ENCODE measurements around the gene WWTR1.

The WWTR1 gene

DNA sequence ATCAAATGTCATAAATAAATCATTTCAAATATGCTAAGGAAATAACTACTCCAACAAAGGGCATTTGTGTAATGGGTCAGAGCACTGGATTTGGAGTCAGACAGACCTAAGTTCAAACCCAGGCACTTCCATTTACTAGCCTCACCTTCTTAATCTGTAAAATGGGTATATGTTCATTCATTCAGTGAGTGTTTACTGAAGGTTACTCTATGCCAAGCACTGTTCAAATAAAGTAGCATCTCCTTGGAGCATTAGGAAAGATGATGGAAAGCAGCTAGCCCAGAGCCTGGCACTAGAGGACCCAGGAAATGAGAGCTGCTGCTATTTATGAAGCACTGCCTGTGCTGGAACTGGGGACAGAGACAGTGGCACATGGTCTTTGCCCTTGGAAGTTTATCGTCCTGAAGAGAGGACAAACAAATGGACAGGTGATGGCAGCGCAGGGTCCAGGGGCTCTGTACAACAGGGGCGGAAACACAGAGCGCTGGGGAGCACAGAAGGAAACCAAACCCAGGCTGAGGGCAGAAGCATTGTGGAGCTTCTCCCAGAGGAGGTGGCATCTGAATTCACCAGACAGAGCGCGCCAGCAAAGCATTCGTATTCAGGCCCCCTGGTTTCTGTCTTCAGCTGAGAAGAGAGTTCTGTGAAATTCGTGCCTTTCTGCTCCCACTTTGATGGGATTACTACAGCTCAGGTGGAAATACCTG, 164.4 kb downstream of the WWTR1 start:
- Mint-ChIP-seq H3K4me3 (no peak overlapping the region), H3K27me3 (ENCODE audit: low read depth) (peaks cover 35% of the 10 kb centered on the region), H3K4me1 (ENCODE audit: low read depth) (no peaks in the 10 kb centered on the region), H3K9me3 (no peaks in the 10 kb centered on the region), H3K27ac (no peak overlapping the region), H3K36me3 (ENCODE audit: low read depth) (no peaks in the 10 kb centered on the region)

DNA sequence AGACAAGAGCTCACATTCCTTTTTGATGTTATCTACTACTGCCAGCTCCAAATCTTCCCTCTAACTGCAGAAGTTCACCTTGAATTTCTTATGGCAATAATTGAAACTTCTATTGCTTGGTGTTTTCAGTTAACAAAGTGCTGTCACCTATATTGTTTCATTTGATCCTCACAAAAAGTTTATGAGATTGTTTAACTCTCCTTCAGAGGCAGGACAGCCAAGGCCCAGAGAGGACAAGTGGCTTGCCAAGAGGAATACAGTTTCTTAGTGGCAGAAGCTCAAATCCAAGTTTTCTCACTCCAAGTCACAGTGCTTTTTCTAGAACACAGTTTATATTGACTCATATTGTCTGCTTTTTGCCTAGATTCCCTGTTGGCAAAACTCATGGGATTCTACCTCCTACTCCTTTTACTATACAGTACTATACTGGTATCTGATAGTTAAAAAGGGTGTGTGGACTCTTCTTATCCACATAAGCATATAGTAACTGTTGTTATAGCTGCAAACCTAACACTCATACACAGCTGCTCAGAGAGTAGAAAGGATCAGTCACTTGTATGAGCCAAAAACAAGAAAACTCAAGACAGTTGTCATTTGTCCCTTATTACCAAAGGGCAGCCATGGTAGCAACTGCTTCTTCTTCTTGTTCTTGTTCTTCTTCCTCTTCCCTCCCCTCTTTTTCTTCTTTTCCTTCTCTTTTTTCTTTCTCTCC, 167.4 kb downstream of the WWTR1 start:
- no peaks in the 10 kb centered on the region for H3K9me3 Mint-ChIP-seq
- peaks cover 44% of the 10 kb centered on the region for H3K27me3 Mint-ChIP-seq (ENCODE audit: low read depth)
- no peak overlapping the region for H3K27ac Mint-ChIP-seq
- no peaks in the 10 kb centered on the region for H3K4me1 Mint-ChIP-seq (ENCODE audit: low read depth)
- H3K36me3 Mint-ChIP-seq (ENCODE audit: low read depth) = no peaks in the 10 kb centered on the region
- no peak overlapping the region for H3K4me3 Mint-ChIP-seq

DNA sequence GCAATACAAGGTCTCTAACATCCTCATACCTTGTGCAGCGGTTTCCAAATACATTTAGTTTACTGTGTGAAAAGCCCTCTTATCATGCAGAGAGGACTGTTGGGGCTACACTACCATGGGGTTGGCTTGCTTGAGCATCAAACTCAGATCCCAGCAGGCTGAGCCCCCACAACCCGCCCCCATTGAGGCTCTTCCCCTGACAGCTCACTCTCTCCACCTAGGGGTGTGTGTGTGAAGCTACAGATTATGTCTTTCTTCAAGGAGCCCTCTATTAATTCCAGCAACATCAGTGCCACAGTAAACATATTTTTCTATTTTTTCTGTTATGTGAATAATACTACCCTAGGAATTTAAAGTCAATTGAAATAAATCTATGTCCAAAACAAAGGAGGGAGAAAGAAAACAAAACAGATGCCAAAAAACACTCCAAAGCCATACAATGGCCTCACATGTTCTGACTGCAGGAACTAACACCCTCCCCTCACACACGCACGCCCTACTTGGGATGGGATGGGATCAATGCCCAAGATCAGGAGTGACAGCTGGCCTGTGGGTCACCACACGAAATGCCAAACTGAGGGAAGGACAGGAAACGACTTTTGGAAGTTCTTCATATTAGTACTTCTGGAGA, 168.7 kb downstream of the WWTR1 start:
- H3K36me3 Mint-ChIP-seq (ENCODE audit: low read depth) = no peaks in the 10 kb centered on the region
- H3K27ac Mint-ChIP-seq = no peak overlapping the region
- H3K27me3 Mint-ChIP-seq (ENCODE audit: low read depth) = peaks cover 40% of the 10 kb centered on the region
- H3K9me3 Mint-ChIP-seq = no peaks in the 10 kb centered on the region
- H3K4me3 Mint-ChIP-seq = no peak overlapping the region
- no peaks in the 10 kb centered on the region for H3K4me1 Mint-ChIP-seq (ENCODE audit: low read depth)

DNA sequence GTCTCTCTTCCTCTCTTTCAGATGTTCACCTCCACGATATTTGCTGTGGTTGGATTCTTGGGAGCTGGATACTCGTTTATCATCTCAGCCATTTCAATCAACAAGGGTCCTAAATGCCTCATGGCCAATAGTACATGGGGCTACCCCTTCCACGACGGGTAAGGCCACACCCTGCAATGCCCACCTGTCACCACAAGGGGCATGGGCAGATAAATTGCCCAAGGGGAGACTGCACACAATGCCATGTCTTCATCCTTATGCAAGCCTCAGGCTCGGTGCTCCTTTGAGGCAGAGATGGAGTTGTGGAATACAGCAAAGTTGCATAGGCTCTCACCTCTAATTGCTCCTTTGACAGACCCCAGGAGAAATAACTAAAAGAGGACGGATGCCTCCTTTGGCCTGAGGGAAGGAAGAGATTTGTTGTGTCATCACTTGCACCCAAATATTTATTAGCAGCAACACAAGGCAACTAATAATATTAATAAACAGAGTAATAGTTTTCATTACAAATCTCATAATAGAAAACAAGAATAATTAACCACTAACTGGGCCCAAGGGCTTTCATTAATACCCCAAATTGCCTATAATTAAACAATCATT, 170.1 kb downstream of the WWTR1 start:
- H3K27me3 Mint-ChIP-seq (ENCODE audit: low read depth) = peaks cover 36% of the 10 kb centered on the region
- no peaks in the 10 kb centered on the region for H3K36me3 Mint-ChIP-seq (ENCODE audit: low read depth)
- no peaks in the 10 kb centered on the region for H3K4me1 Mint-ChIP-seq (ENCODE audit: low read depth)
- H3K4me3 Mint-ChIP-seq = no peak overlapping the region
- H3K27ac Mint-ChIP-seq = no peak overlapping the region
- H3K9me3 Mint-ChIP-seq = no peaks in the 10 kb centered on the region

DNA sequence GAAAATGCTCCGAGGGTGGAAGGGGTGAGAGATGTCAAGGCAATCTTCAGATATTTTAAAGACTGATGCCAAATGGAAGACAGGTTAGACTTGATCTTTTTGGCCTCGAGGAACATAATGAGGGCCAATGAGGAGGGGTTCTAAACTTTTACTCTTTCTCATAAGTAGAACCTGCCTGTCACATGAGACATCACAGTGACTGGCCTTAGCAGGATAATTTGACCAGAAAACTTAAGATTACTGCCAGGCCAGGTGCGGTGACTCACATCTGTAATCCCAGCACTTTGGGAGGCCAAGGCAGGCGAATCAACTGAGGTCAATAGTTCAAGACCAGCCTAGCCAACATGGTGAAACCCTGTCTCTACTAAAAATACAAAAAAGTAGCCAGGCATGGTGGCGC, 171.1 kb downstream of the WWTR1 start:
- no peak overlapping the region for H3K27ac Mint-ChIP-seq
- no peaks in the 10 kb centered on the region for H3K9me3 Mint-ChIP-seq
- no peak overlapping the region for H3K4me3 Mint-ChIP-seq
- peaks cover 29% of the 10 kb centered on the region for H3K27me3 Mint-ChIP-seq (ENCODE audit: low read depth)
- H3K4me1 Mint-ChIP-seq (ENCODE audit: low read depth) = no peaks in the 10 kb centered on the region
- H3K36me3 Mint-ChIP-seq (ENCODE audit: low read depth) = no peaks in the 10 kb centered on the region

DNA sequence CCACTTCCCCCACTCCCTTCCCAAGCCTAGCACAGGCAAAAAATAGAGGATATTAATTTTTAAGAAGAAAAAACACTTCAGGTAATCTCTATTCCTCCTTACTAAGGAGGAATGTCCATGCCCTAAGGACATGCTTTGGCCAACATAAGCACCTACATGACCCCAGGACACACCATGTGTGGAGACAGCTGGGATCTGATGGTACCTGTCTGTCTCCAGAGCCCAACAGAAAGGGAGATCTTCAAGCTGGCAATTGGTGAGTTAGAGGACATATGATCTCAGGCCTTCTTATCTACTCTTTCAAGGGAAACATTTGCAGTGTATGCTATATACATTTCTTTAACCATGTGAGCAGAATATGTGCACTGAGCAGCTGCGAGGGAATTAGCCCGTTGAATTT, 176.3 kb downstream of the WWTR1 start:
- Mint-ChIP-seq H3K4me3 (no peak overlapping the region), H3K9me3 (no peaks in the 10 kb centered on the region), H3K36me3 (ENCODE audit: low read depth) (no peaks in the 10 kb centered on the region), H3K27ac (no peak overlapping the region), H3K4me1 (ENCODE audit: low read depth) (no peaks in the 10 kb centered on the region), H3K27me3 (ENCODE audit: low read depth) (peaks cover 3% of the 10 kb centered on the region)

DNA sequence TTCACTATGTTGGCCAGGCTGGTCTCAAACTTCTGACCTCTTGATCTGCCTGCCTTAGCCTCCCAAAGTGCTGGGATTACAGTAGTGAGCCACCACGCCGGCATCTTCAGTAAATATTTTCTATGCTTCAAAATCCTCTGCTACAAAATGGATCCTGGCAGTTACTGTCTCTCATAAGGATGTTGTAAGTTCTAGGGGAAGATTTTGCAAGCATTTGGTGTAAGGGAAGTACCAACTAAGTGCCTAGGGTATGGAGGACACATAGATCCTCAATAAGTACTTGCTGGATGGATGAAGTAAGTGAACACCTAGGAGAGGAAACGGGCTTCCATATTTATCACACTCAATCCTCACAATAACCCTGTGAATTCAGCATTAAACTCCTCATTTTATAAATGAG, 176.8 kb downstream of the WWTR1 start:
- Mint-ChIP-seq H3K27me3 (ENCODE audit: low read depth) (peaks cover 3% of the 10 kb centered on the region), H3K4me1 (ENCODE audit: low read depth) (no peaks in the 10 kb centered on the region), H3K27ac (no peak overlapping the region), H3K9me3 (no peaks in the 10 kb centered on the region), H3K36me3 (ENCODE audit: low read depth) (no peaks in the 10 kb centered on the region), H3K4me3 (no peak overlapping the region)

DNA sequence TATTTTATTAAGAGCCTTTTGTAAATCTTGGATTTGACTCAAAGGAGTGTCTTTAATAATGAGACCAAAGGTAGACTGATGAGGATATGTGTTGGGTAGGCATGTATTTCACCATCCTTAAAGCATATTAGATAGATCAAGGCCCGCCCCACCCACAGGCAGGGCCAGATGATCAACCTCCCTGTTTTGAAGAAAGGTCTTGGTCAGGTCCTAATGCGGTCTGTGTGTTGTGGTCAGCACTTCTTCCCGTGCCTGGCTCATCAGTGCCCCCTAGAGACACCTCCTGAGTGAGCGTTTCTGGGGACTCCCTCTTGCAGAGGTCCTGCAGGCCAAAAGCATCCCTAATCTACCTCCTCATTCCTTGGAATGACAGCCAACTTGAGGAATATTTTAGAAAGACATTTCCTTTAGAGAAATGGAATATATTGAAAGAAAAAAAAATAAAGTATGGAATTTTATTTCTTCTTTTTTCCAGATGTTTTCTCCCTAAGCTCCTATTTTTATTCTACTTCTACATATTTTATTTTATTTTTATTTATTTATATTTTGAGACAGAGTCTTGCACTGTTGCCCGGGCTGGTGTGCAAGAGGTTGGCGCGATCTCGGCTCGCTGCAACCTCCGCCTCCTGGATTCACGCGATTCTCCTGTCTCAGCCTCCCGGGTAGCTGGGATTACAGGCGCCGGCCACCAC, 177.4 kb downstream of the WWTR1 start:
- no peak overlapping the region for H3K4me3 Mint-ChIP-seq
- H3K4me1 Mint-ChIP-seq (ENCODE audit: low read depth) = no peaks in the 10 kb centered on the region
- H3K36me3 Mint-ChIP-seq (ENCODE audit: low read depth) = no peaks in the 10 kb centered on the region
- H3K27me3 Mint-ChIP-seq (ENCODE audit: low read depth) = peaks cover 3% of the 10 kb centered on the region
- H3K9me3 Mint-ChIP-seq = no peaks in the 10 kb centered on the region
- no peak overlapping the region for H3K27ac Mint-ChIP-seq

DNA sequence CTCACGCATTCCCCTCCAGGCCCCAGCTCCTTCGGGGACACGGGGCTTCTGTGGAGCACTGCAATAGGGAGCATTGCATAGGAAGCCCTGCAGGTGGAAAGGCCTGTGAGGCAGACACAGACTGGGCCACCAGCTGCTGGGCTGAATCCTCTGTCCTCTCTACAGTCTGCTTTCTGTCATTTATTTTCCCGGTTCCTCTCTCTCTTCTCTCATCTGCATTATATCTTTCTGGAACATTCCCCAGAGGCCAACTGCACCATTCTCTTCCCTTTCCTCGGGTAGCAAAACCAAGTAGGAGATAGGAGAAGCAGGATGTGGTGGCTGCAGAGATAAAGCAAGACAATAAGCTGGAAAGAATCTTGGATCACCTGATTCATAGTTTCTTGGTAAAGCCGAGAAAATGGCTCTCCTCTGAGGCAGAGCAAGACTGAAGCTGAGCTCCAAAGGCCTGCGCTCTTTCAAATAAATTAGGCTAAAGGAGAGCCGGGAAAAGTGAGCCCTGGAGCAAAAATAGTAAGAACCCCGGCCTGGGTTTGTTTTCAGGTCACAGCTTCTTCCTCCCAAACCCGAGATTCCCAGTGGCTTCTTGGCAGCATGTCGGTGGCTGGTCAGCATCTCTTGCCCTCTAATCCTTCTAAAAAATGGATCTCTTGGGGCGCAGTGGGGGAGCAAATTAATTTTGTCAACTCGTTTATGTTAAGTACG, 178.1 kb downstream of the WWTR1 start:
- Mint-ChIP-seq H3K4me1 (ENCODE audit: low read depth) (no peaks in the 10 kb centered on the region), H3K27ac (no peak overlapping the region), H3K36me3 (ENCODE audit: low read depth) (no peaks in the 10 kb centered on the region), H3K27me3 (ENCODE audit: low read depth) (peaks cover 9% of the 10 kb centered on the region), H3K9me3 (no peaks in the 10 kb centered on the region), H3K4me3 (no peak overlapping the region)

DNA sequence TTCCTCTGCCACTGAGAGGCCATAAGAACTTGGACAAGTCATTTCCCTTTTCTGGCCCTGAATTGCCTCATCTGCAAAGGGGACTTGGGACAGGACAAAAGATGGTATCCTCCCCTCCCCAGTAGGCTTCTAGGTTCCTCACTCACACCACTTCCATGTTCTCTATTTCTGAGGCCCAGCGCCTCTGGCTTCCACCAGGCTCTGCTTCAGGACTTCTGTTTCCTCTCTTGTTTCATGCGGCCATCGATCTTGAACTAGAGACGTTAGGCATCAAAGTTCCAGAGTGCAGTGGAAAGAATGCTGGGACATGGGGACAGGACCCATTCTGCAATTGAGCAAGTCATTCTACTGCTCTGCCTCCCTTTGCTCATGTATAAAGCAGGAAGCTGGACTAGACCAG, 181.6 kb downstream of the WWTR1 start:
- Mint-ChIP-seq H3K4me3 (no peak overlapping the region), H3K36me3 (ENCODE audit: low read depth) (no peaks in the 10 kb centered on the region), H3K27me3 (ENCODE audit: low read depth) (peaks cover 17% of the 10 kb centered on the region), H3K27ac (no peak overlapping the region), H3K9me3 (no peaks in the 10 kb centered on the region), H3K4me1 (ENCODE audit: low read depth) (peaks cover 4% of the 10 kb centered on the region)

DNA sequence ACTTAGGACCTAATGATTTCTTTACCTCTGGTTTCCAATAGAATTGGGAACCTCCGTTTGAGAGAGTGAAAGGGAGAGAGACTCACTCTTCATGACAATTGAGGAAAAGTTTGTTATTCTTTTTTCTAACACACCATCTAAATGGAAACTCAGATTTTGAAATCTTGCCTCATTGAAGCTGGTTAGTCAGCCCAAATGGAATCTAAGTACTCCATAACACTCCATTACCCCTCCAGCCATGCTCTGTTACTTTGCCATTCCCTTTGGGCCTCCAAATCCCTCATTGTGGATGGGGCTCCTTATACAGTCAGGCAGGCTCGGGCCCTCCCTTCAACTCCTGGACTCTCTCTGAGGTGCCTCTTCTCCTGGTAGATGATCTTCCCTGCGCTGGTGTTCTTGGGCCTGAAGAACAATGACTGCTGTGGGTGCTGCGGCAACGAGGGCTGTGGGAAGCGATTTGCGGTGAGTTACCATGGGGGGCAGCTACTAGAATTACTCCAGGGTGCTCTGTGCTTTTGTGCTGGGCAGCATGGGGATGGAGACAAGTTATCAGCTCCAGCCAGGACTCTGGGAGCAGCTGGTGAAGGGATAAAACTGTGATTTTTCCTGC, 182.3 kb downstream of the WWTR1 start:
- H3K27me3 Mint-ChIP-seq (ENCODE audit: low read depth) = peaks cover 20% of the 10 kb centered on the region
- H3K4me3 Mint-ChIP-seq = no peak overlapping the region
- no peaks in the 10 kb centered on the region for H3K36me3 Mint-ChIP-seq (ENCODE audit: low read depth)
- H3K4me1 Mint-ChIP-seq (ENCODE audit: low read depth) = peaks cover 4% of the 10 kb centered on the region
- H3K9me3 Mint-ChIP-seq = no peaks in the 10 kb centered on the region
- H3K27ac Mint-ChIP-seq = no peak overlapping the region

DNA sequence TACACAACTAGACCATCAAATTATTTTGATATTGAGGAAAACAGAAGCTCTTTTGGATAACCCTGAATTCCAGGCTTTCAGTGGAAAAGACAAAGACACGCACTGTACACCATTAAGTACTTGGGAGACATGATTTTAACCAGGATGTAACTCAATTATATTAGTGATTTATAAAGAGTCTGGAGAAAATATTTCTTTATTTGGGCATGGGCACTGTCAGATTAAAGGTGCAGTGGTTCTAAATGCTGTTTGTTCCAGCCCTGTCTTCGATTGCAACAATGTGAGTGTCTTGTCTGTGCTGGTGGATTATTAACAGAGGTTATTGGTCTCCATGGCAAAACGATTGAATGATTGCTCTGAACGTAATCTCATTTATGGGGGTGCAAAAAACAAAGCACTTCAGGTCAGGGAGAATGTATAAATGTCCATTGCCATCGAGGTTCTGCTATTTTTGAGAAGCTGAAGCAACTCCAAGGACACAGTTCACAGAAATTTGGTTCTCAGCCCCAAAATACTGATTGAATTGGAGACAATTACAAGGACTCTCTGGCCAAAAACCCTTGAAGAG, 183.5 kb downstream of the WWTR1 start, which contains the start of gene TM4SF4:
Gene TM4SF4 (plus strand): TSS at position 448 of the 568 bp plus-strand sequence. CDS start 181 bp downstream, outside the sequence.
- Mint-ChIP-seq H3K36me3 (ENCODE audit: low read depth) (no peaks in the 10 kb centered on the region), H3K27ac (no peak within 1 kb of the TSS), H3K4me3 (no peak within 1 kb of the TSS), H3K9me3 (no peaks in the 10 kb centered on the region), H3K4me1 (ENCODE audit: low read depth) (peaks cover 4% of the 10 kb centered on the region), H3K27me3 (ENCODE audit: low read depth) (peaks cover 25% of the 10 kb centered on the region)

Data from T-helper 1 cell treated with Interleukin-12 subunit alpha and Interleukin-12 subunit beta and Interleukin-4 antibody, amounts not matched to agents 30 μg/mL and 1 μg/mL, for 36 hours (primary cell).